K562 (cell line): ENCODE measurements around the gene RSPO1. TPM values are rescaled to one million over a fixed set of nuclear protein-coding genes. Genes with fewer than 3 reads are reported as not detected.

ENCODE experiments used
- ATAC-seq: fragments of 200-7000 bp; cut with Tn5 transposase; 3 replicates; pipeline ENCODE4 v1.9.1; 2020; ENCODE audit warnings: moderate library complexity
- BruUV-seq: library from RNA; stranded (reverse); fragments of 400-500 nt; replicated peaks from 2 replicates; lab custom pipeline; 2021; lab: Mats Ljungman, UMichigan
- CTCF ChIA-PET: fragments of 300-600 bp; formaldehyde crosslinking; extraction: SDS; loops from one replicate; lab custom pipeline; 2021; ENCODE audit warnings: low intra/inter-chr PET ratio; lab: Yijun Ruan, JAX
- POLR2A ChIA-PET: fragments of 300-600, 350-650 bp; sonication (Branson Sonifier 250); formaldehyde crosslinking; extraction: SDS; loops from one replicate; lab custom pipeline; 2021; ENCODE audit warnings: antibody characterized with exemption, inconsistent platforms; lab: Yijun Ruan, JAX
- DNase-seq, 4 experiments: peaks; one replicate each; pipeline versions ENCODE4 v3.0.0 to v3.0.0-alpha.2; 2011 to 2018; ENCODE audit warnings: low spot score in 3 of 4, mixed read lengths in 3 of 4; ENCODE audit errors: extremely low read depth in 1 of 4
- FAIRE-seq: peaks from 2 replicates; lab custom pipeline; 2011; peaks lifted over from hg19 to GRCh38; lab: Jason Lieb, UNC
- H2AFZ ChIP-seq: 2 replicates; pipeline ENCODE4 v1.6.0; 2011; ENCODE audit warnings: low read depth, low read length, control low read depth, inconsistent platforms
- H3K27ac ChIP-seq: fragments of 200-600 bp; 3 replicates; pipeline ENCODE4 v1.8.0; 2011; ENCODE audit warnings: low read depth, mild to moderate bottlenecking, control low read depth, inconsistent platforms, low read length, moderate library complexity, mixed read lengths; ENCODE audit errors: extremely low read depth
- H3K27me3 ChIP-seq, 2 experiments: fragments of 300-600 bp in 1 of 2; 2 replicates in 1 of 2; 3 replicates in 1 of 2; pipeline versions ENCODE4 v1.6.0 to v1.8.0; 2011; ENCODE audit warnings: inconsistent platforms in 2 of 2, low read length in 2 of 2, mild to moderate bottlenecking in 1 of 2, mixed read lengths in 1 of 2, moderate library complexity in 1 of 2; ENCODE audit not compliant: control insufficient read depth in 2 of 2, insufficient read depth in 2 of 2
- H3K36me3 ChIP-seq: fragments of 300-600 bp; 3 replicates; pipeline ENCODE4 v1.8.0; 2011; ENCODE audit warnings: mild to moderate bottlenecking, low read length, inconsistent platforms; ENCODE audit not compliant: control insufficient read depth, insufficient read depth
- H3K4me1 ChIP-seq, 2 experiments: fragments of 200-600 bp in 1 of 2; replicated peaks in 1 of 2; 2 replicates in 1 of 2; 3 replicates in 1 of 2; pipeline versions ENCODE4 v1.5.1 to v1.8.0; 2011; ENCODE audit warnings: inconsistent platforms in 2 of 2, low read length in 2 of 2, mild to moderate bottlenecking in 1 of 2, mixed read lengths in 1 of 2, moderate library complexity in 1 of 2; ENCODE audit not compliant: control insufficient read depth in 2 of 2, insufficient read depth in 2 of 2
- H3K4me2 ChIP-seq: 2 replicates; pipeline ENCODE4 v1.6.1; 2011; ENCODE audit warnings: low read length, control low read depth, inconsistent platforms, mixed read lengths; ENCODE audit not compliant: insufficient read depth
- H3K4me3 ChIP-seq: fragments of 200-600 bp; sonication (generic), shearing (Covaris generic); 2 replicates; pipeline ENCODE4 v1.5.1; 2016; ENCODE audit warnings: control low read depth, inconsistent platforms
- H3K79me2 ChIP-seq: fragments of 200-600 bp; 3 replicates; pipeline ENCODE4 v1.8.0; 2011; ENCODE audit warnings: low read length, inconsistent platforms; ENCODE audit not compliant: control insufficient read depth, insufficient read depth
- H3K9ac ChIP-seq, 2 experiments: 2 replicates each; pipeline versions ENCODE4 v1.6.0 to v1.6.1; 2011; ENCODE audit warnings: low read depth in 2 of 2, low read length in 2 of 2, control low read depth in 1 of 2, inconsistent platforms in 1 of 2, mild to moderate bottlenecking in 1 of 2, mixed read lengths in 1 of 2; ENCODE audit not compliant: insufficient read depth in 1 of 2
- H3K9me1 ChIP-seq: one replicate; pipeline ENCODE4 v1.6.0; 2011; ENCODE audit warnings: inconsistent platforms, mild to moderate bottlenecking, low read length, moderate library complexity; ENCODE audit not compliant: control insufficient read depth, insufficient read depth
- H3K9me3 ChIP-seq: replicated peaks from 2 replicates; pipeline ENCODE4 v1.5.1; 2011; ENCODE audit warnings: low read depth, low read length, inconsistent platforms; ENCODE audit not compliant: control insufficient read depth, insufficient read depth
- H4K20me1 ChIP-seq: replicated peaks from 2 replicates; pipeline ENCODE4 v1.6.1; 2011; ENCODE audit warnings: low read length, inconsistent platforms, mixed read lengths; ENCODE audit not compliant: control insufficient read depth, insufficient read depth
- ARID1B ChIP-seq: fragments of 450-650 bp; IDR thresholded peaks from 2 replicates; pipeline ENCODE4 v1.6.1; 2016; ENCODE audit warnings: antibody characterized with exemption, mild to moderate bottlenecking, inconsistent platforms
- COPS2 ChIP-seq: fragments of 450-650 bp; conservative IDR thresholded peaks from 2 replicates; pipeline ENCODE4 v1.6.1; 2016; ENCODE audit warnings: mild to moderate bottlenecking, moderate library complexity
- HBP1 ChIP-seq: fragments of 450-650 bp; formaldehyde crosslinking; IDR thresholded peaks from 2 replicates; pipeline ENCODE4 v1.4.0; 2022; ENCODE audit warnings: missing genetic modification characterization
- JUNB ChIP-seq: fragments of 450-650 bp; formaldehyde crosslinking; conservative IDR thresholded peaks from 2 replicates; pipeline ENCODE4 v1.4.0; 2020; ENCODE audit warnings: mild to moderate bottlenecking
- RCOR1 ChIP-seq, 2 experiments: IDR thresholded peaks; 2 replicates each; pipeline ENCODE4 v1.6.1; 2012; ENCODE audit warnings: low read depth in 2 of 2, low read length in 2 of 2, borderline replicate concordance in 1 of 2, improper control_type of control experiment in 1 of 2
- SFPQ ChIP-seq: fragments of 200-400 bp; formaldehyde crosslinking; IDR thresholded peaks from 2 replicates; pipeline ENCODE4 v1.6.1; 2017; ENCODE audit warnings: mild to moderate bottlenecking, low read depth, low read length, moderate library complexity
- SLC30A9 ChIP-seq: fragments of 250-450 bp; sonication (Bioruptor Pico); IDR thresholded peaks from 2 replicates; pipeline ENCODE4 v1.8.0; 2022; ENCODE audit warnings: mild to moderate bottlenecking, moderate library complexity
- SRSF3 ChIP-seq: fragments of 200-400 bp; formaldehyde crosslinking; IDR thresholded peaks from 2 replicates; pipeline ENCODE4 v1.6.1; 2016; ENCODE audit warnings: mild to moderate bottlenecking, low read length, moderate library complexity; ENCODE audit not compliant: insufficient read depth
- ZFP36 ChIP-seq: fragments of 150-350 bp; IDR thresholded peaks from 2 replicates; pipeline ENCODE4 v1.6.1; 2018; ENCODE audit warnings: low read length, low read depth; ENCODE audit not compliant: partially characterized antibody
- ZNF316 ChIP-seq: fragments of 450-650 bp; IDR thresholded peaks from 2 replicates; pipeline ENCODE4 v1.6.1; 2016
- WGBS: fragments of 100-300 bp; shearing (Covaris generic); methylation state at CpG from one replicate; pipeline ENCODE4 v1.1.6; 2016; ENCODE audit warnings: low coverage, mixed read lengths; ENCODE audit not compliant: insufficient coverage; ENCODE audit errors: missing lambda C conversion rate; 5-methylcytosine and 5-hydroxymethylcytosine counted together
- in situ Hi-C: fragments of 300-500 bp; cut with MboI; formaldehyde crosslinking; loops from 4 replicates; pipeline ENCODE4 v1.15.0; 2018; ENCODE audit warnings: inconsistent platforms, mixed read lengths
- intact Hi-C: fragments of 100-400 bp; cut with micrococcal nuclease; formaldehyde crosslinking; loops from 2 replicates; pipeline ENCODE4 v1.14.2; 2022
- polyA plus RNA-seq, 8 experiments: library from polyadenylated mRNA; depleted of rRNA in 4 of 8; stranded (reverse) in 5 of 8; unstranded in 3 of 8; fragments of >200 nt; fragmentation: Nextera tagmentation in 2 of 8; fragmentation: Illumina TruSeq in 1 of 8; extraction: Ambion mirVana in 2 of 8; extraction: Trizol in 1 of 8; gene quantifications; 2 replicates each; pipeline versions ENCODE4 v1.2.1 to v1.2.3, GENCODE V29; 2011 to 2014; ENCODE audit warnings: inconsistent platforms in 1 of 8, missing spikeins in 1 of 8
- total RNA-seq, 7 experiments: library from RNA; depleted of rRNA in 6 of 7; stranded (reverse); fragments of >200 nt in 6 of 7; fragmentation: Illumina TruSeq in 2 of 7; extraction: Trizol in 2 of 7; gene quantifications; 2 replicates each; pipeline versions ENCODE4 v1.2.1 to v1.2.3, GENCODE V29; 2011 to 2021; ENCODE audit warnings: low replicate concordance in 1 of 7
- TF ChIP-seq, protein P1 (sequence below): sonication (generic); formaldehyde crosslinking; IDR thresholded peaks from 2 replicates; pipeline ENCODE4 v1.8.0; 2023; ENCODE audit warnings: missing genetic modification reagents, mild to moderate bottlenecking, borderline replicate concordance

Gene RSPO1
- total and polyA plus RNA-seq, 9 of the 15 experiments (the other 6 are each of a cell fraction or from before 2014, with no cell fraction given): not detected

GRCh38 chr1:37666241-37666867, 31.7 kb upstream of the RSPO1 start:
- Histone ChIP-seq H2AFZ (no peak overlapping the region), H4K20me1 (peaks cover 3% of the 10 kb centered on the region; the same call in 1 of the 2 replicates), H3K4me3 (no peak overlapping the region), H3K4me1 (no peaks in the 10 kb centered on the region; a peak in 1 of 5 replicates), H3K4me2 (no peak overlapping the region), H3K9ac (no peak overlapping the region), H3K9me3 (no peaks in the 10 kb centered on the region), H3K36me3 (no peaks in the 10 kb centered on the region), H3K27ac (no peak overlapping the region), H3K9me1 (no peaks in the 10 kb centered on the region), H3K79me2 (no peaks in the 10 kb centered on the region), H3K27me3 (peaks cover 48 to 73% of the 10 kb centered on the region in 2 experiments)
- WGBS: 1% methylated on average over 11 of the region's 11 CpGs
- no peak for ATAC-seq
- in situ Hi-C loops: no loop called here
- ChIA-PET POLR2A (interaction anchor here (0.5 to 2.2 kb wide), 10 partner anchors 8 to 844 kb away, joined by 3 to 10 read pairs (median 3); no protein-coding TSS in a partner anchor), CTCF (no interaction called here)
- DNase-seq: no peak
- no TSS peak for BruUV-seq
- FAIRE-seq: no peak
- intact Hi-C loops: no loop called here
- TF ChIP-seq, protein P1, sequence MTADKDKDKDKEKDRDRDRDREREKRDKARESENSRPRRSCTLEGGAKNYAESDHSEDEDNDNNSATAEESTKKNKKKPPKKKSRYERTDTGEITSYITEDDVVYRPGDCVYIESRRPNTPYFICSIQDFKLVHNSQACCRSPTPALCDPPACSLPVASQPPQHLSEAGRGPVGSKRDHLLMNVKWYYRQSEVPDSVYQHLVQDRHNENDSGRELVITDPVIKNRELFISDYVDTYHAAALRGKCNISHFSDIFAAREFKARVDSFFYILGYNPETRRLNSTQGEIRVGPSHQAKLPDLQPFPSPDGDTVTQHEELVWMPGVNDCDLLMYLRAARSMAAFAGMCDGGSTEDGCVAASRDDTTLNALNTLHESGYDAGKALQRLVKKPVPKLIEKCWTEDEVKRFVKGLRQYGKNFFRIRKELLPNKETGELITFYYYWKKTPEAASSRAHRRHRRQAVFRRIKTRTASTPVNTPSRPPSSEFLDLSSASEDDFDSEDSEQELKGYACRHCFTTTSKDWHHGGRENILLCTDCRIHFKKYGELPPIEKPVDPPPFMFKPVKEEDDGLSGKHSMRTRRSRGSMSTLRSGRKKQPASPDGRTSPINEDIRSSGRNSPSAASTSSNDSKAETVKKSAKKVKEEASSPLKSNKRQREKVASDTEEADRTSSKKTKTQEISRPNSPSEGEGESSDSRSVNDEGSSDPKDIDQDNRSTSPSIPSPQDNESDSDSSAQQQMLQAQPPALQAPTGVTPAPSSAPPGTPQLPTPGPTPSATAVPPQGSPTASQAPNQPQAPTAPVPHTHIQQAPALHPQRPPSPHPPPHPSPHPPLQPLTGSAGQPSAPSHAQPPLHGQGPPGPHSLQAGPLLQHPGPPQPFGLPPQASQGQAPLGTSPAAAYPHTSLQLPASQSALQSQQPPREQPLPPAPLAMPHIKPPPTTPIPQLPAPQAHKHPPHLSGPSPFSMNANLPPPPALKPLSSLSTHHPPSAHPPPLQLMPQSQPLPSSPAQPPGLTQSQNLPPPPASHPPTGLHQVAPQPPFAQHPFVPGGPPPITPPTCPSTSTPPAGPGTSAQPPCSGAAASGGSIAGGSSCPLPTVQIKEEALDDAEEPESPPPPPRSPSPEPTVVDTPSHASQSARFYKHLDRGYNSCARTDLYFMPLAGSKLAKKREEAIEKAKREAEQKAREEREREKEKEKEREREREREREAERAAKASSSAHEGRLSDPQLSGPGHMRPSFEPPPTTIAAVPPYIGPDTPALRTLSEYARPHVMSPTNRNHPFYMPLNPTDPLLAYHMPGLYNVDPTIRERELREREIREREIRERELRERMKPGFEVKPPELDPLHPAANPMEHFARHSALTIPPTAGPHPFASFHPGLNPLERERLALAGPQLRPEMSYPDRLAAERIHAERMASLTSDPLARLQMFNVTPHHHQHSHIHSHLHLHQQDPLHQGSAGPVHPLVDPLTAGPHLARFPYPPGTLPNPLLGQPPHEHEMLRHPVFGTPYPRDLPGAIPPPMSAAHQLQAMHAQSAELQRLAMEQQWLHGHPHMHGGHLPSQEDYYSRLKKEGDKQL (CRISPR knock-in tag): no peak
- TF ChIP-seq ZFP36 (peak; percentile 66), COPS2 (no peak), HBP1 (CRISPR knock-in tag) (no peak), SFPQ (no peak), ARID1B (no peak), SRSF3 (no peak), ZNF316 (no peak), JUNB (CRISPR knock-in tag) (no peak), RCOR1 (IDR thresholded peaks at IDR 0.05; ENCODE audit: borderline replicate concordance in 1 of 2, low read depth in 2 of 2, low read length in 2 of 2) (no peak), SLC30A9 (no peak)
